NCI-H1092 (cell line): Measurements from ENCODE around the gene CDK7.

Experiments used
- DNase-seq: peaks from one replicate; lab custom pipeline; 2025; lab: John Stamatoyannopoulos, UW

CDK7 gene

GRCh38 chr5:69293882-69294281 is 59.2 kb downstream of the CDK7 start:
- no peak for DNase-seq

DNA sequence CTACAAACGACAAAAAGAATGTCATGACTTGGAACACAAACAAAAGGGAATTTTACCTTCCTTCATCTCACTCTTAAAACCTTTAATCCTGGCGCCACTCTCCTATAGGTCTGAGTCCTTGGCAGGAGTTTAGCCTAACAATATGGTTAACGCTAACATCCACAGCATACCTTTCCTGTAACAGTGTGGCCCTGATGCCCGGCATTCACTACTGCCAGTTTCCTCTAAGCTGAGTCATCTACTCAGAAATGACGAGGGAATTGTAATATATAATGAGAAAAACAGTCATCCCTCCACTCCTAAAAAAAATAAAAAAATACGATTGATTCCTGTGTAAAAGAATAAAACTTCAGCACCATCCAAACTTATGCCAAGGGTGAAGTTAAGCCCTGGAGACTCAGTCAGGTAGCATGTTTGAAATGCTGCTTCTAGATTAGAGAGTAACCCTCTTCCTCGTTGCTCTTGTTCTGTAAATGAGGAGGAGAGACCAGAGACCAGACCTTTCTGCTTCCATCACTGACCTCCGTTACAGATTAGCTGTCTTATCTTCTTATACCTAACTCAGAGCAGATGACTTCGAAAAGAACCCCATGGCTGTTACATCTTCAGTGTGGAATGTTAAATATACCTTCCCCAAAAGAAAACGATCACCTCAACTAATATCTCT is 60.5 kb downstream of the CDK7 start:
- no peak for DNase-seq

DNA sequence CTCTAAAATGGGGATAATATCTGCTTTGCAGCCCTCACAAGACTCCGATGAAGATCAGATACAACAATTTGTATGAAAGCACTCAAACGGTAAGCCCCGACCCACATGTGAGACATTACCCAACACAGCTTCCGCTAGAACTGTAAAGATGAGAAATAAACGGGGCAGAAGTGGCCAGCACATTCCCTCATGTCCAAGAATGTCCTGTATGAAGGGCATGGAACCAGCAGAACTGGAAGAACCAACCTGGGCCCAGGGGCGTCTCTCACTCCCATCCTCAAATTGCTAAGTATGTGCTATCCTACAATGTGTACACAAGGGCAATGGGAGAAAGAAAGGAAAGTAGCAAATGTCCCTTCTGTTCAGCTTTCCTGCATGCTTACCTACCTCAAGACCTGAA is 64.9 kb downstream of the CDK7 start:
- no peak for DNase-seq

DNA sequence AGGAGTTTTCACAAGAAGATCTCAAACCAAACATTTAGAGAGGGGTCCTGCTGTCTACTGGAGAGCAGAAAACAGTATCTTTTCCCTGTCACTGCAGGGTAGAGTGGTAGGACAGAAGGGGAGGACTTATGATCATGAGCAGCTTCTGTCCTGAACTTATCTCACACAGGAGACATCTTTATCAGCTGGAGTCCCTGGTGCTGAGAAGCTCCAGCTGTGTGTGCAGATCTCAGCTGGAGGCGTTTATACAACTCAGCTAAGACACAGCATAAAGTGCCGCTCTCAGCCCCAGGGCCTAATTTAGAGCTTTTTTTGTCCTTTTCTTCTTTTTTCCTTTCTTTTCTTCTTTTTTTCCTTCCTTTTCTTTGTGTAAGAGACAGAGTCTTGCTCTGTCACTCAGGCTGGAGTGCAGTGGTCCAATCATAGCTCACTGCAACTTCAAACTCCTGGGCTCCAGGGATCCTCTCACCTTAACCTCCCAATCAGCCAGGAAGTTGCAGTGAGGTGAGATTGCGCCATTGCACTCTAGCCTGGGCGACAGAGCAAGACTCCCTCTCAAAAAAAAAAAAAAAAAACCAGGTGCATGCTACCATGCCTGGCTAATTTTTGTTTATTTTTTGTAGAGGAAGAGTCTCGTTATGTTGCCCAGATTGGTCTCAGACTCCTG is 66.0 kb downstream of the CDK7 start:
- no peak for DNase-seq

DNA sequence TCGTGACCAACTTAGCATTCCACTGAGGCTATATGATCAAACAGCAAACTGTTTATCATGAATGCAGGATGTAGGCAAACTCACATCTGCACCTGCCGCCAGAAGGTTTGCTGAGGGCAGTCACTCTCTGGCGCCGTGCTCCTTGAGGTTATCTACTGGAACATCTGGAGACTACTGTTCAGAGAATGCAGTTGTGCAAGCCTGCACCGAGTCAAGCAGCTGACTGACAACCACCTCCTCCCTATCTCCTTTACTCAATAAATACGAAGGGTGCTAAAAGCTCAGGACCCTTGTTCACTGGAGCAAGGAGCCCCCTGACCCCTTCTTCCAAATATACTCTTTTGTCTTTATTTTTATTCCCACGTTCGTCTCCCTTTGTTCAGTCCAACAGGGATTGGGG is 70.8 kb downstream of the CDK7 start:
- no peak for DNase-seq

GRCh38 chr5:69308046-69308553 is 73.4 kb downstream of the CDK7 start:
- DNase-seq: no peak

- DNase-seq: no peak
These were observed 74.7 kb downstream of the CDK7 start for GRCh38 chr5:69309380-69309779.

- DNase-seq: no peak
These were observed 77.9 kb downstream of the CDK7 start for GRCh38 chr5:69312459-69313160.

- no peak for DNase-seq
These were observed 78.7 kb downstream of the CDK7 start for GRCh38 chr5:69313428-69313827.

DNA sequence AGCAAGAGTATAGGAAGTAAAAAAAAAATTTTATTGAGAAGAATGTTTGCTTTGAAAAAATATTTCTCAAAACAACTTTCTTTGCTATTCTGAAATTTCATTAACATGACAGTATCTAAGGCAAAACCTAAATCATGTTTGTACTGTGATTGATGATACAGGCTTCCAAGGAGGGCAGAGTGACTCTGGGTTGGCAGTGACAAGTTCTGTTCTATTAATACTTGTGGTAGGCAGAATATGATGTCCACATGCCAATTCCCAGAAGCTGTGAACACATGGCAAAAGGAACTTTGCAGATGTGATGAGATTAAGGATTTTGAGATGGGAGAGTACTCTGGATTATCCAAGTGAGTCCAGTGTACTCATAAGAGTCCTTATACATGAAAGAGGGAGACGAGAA is 81.3 kb downstream of the CDK7 start:
- DNase-seq: no peak

DNA sequence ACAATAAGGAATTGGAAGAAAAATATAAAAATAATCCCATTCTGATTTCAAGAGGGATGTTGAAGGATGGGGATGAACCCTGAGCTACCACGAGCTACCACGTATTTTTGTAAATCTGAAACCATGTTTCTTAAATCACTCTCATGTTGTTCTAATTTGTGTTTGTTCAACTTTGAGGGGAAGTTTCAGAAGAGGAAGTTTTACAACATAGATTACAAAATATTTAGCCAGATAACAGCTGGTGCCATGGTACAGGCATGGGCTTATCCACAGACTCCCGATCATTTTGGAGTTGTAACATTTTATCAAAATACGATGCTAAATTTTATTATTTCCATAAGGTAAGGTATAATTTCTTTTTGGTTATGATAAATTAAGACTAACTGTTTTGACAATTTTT is 82.7 kb downstream of the CDK7 start:
- DNase-seq: no peak

GRCh38 chr5:69326365-69326764 is 91.7 kb downstream of the CDK7 start:
- DNase-seq: no peak
